Mesothelial cell of epicardium (in vitro differentiated cells): ENCODE results near the gene EEF1A2. TPM values are rescaled to one million over a fixed set of nuclear protein-coding genes. Genes with fewer than 3 reads are reported as not detected.

Experiments used
- DNase-seq, 2 experiments: peaks; one replicate each; pipeline ENCODE4 v3.0.0; 2021; ENCODE audit warnings: low spot score in 2 of 2; ENCODE audit not compliant: unreplicated experiment in 2 of 2
- H3K27ac Mint-ChIP-seq: 2 replicates; pipeline ENCODE4 v1.8.0; 2021; ENCODE audit warnings: mixed read lengths
- H3K27me3 Mint-ChIP-seq: 2 replicates; pipeline ENCODE4 v1.8.0; 2021; ENCODE audit warnings: low read depth, mixed read lengths
- H3K36me3 Mint-ChIP-seq: 2 replicates; pipeline ENCODE4 v1.8.0; 2021; ENCODE audit warnings: mixed read lengths
- H3K4me1 Mint-ChIP-seq: 2 replicates; pipeline ENCODE4 v1.8.0; 2021; ENCODE audit warnings: mixed read lengths
- H3K4me3 Mint-ChIP-seq: 2 replicates; pipeline ENCODE4 v1.8.0; 2021; ENCODE audit warnings: mild to moderate bottlenecking, moderate library complexity, mixed read lengths
- H3K9me3 Mint-ChIP-seq: 2 replicates; pipeline ENCODE4 v1.8.0; 2021; ENCODE audit warnings: mixed read lengths
- CTCF ChIP-seq: fragments of 200-600 bp; sonication (generic); IDR thresholded peaks from one replicate; pipeline ENCODE4 v1.5.0; 2021; ENCODE audit warnings: antibody characterized with exemption; ENCODE audit not compliant: unreplicated experiment
- total RNA-seq: library from RNA; stranded (reverse); gene quantifications from 3 replicates; pipeline ENCODE4 v1.2.1, GENCODE V29; 2021

The EEF1A2 gene
- total RNA-seq, 1 donor from 2014 or later, result 14.6 TPM

GRCh38 chr20:63502671-63503172 lies 3.8 kb upstream of the EEF1A2 start:
- Mint-ChIP-seq H3K4me1 (no peaks in the 10 kb centered on the region), H3K36me3 (peaks cover 3% of the 10 kb centered on the region), H3K9me3 (peaks cover 14% of the 10 kb centered on the region), H3K4me3 (no peak overlapping the region), H3K27me3 (peaks cover 45% of the 10 kb centered on the region), H3K27ac (no peak overlapping the region)
- no peak for TF ChIP-seq CTCF
- no peak for DNase-seq

DNA sequence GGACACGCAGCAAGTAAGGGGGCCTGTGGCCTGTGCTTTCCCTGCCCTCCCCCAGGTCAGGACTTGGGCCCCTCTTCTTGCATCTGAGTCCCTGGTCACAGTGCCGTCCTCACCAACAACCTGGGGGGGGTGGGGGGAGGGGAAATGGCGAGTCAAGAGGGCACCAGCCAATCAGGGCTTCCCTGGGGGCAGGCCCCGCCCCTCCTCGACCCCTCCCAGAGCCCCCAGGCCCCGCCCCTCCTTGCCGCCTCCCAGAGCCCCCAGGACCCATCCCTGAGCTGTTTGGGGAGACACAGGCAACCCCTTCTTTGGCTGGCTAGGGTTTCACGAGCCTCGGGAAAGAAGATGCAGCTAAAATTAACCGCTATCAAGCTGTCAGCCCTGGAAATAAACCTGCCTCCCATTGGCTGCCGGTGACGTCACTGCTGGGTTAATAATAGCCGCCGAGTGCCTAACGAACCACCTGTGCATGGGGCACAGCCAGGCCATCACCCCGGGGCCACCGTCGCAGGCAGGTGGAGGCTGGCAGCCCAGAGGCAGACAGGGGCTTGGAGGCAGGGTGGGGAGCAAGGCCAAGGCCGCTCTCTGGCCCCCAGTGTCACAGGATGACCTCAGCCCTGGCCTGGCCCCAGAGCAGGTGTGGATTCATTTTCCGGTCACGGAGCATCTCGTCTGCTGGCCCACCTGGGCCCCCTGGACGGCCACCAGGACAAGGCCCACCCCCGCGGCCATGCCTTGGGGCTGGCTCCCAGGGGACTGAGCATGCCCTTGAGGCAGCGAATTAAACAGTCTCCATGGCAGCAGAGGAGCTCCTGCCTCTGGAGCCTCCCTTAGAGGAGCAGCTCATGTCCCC lies 3.2 kb upstream of the EEF1A2 start:
- Mint-ChIP-seq H3K4me3 (no peak overlapping the region), H3K27me3 (peaks cover 51% of the 10 kb centered on the region), H3K27ac (no peak overlapping the region), H3K36me3 (peaks cover 3% of the 10 kb centered on the region), H3K9me3 (peaks cover 13% of the 10 kb centered on the region), H3K4me1 (peaks cover under 1% of the 10 kb centered on the region)
- DNase-seq, result no peak
- TF ChIP-seq CTCF, result no peak

GRCh38 chr20:63500902-63501817 lies 2.3 kb upstream of the EEF1A2 start:
- no peak for DNase-seq
- peaks cover 10% of the 10 kb centered on the region for H3K9me3 Mint-ChIP-seq
- H3K27me3 Mint-ChIP-seq, result peaks cover 57% of the 10 kb centered on the region
- H3K4me3 Mint-ChIP-seq, result peak overlapping the region; percentile 28
- H3K36me3 Mint-ChIP-seq, result peaks cover 3% of the 10 kb centered on the region
- no peak for TF ChIP-seq CTCF
- H3K4me1 Mint-ChIP-seq, result peaks cover 4% of the 10 kb centered on the region
- H3K27ac Mint-ChIP-seq, result no peak overlapping the region

- Mint-ChIP-seq H3K36me3 (peaks cover 3% of the 10 kb centered on the region), H3K4me1 (peaks cover 4% of the 10 kb centered on the region), H3K4me3 (no peak overlapping the region), H3K9me3 (peaks cover 9% of the 10 kb centered on the region), H3K27me3 (peaks cover 61% of the 10 kb centered on the region), H3K27ac (no peak overlapping the region)
- DNase-seq, result no peak
- no peak for TF ChIP-seq CTCF
Observed at GRCh38 chr20:63500151-63500901, 1.4 kb upstream of the EEF1A2 start.

DNA sequence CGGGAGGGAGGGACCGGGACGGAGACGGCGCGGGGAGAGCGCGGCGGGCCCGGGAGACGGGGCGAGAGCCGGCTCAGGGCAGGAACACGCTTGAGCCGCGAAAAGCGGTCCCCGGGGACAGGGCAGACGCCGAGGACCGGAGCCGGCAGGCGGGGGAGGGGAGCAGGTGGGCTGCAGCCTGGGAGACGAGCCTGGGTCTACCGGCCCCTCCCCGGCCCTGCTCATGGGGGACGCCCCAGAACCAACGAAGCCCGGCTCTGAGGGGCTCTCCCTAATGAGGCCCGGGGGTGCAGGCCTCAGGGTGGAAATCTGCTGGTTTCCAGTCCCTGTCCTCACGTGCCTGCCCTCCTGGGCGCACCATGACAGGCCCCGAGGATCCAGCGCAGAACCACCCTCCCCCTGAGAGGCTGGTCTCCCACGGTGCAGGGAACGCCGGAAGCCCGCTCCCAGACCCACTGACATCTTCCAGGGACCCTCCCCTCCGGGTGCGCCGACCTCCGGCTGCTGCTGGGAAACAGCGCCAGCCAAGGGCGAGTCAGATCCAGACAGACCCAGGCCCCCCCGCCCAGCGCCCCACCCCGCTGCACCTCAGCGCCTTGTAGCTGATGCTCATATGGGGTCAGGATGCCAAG lies 571 bp upstream of the EEF1A2 start:
- no peak for DNase-seq
- Mint-ChIP-seq H3K9me3 (peaks cover 2% of the 10 kb centered on the region), H3K36me3 (no peaks in the 10 kb centered on the region), H3K4me3 (peak overlapping the region; percentile 28), H3K4me1 (peaks cover 4% of the 10 kb centered on the region), H3K27me3 (peaks cover 54% of the 10 kb centered on the region), H3K27ac (no peak overlapping the region)
- no peak for TF ChIP-seq CTCF
